Lower lobe of right lung (tissue), 2 donors: ENCODE measurements around the gene VPS37C. TPM values are rescaled to one million over a fixed set of nuclear protein-coding genes. Genes with fewer than 3 reads are reported as not detected.
A peak's percentile ranks its signal among the peaks of the same experiment; 100 is the strongest.

ENCODE experiments used
- ATAC-seq, 2 donors: fragments of 200-7000 bp; cut with Tn5 transposase; one replicate each; pipeline ENCODE4 v1.9.1; 2020 to 2022; ENCODE audit warnings: mild to moderate bottlenecking in 2 of 2, moderate library complexity in 2 of 2
- DNase-seq: peaks from one replicate; pipeline ENCODE4 v3.0.0-alpha.2; 2020
- H3K27ac ChIP-seq: fragments of 200-600 bp; one replicate; pipeline ENCODE4 v1.8.0; 2022
- H3K27me3 ChIP-seq: fragments of 200-600 bp; one replicate; pipeline ENCODE4 v1.8.0; 2022; ENCODE audit warnings: low read depth
- H3K36me3 ChIP-seq: fragments of 200-600 bp; one replicate; pipeline ENCODE4 v1.8.0; 2022; ENCODE audit warnings: mild to moderate bottlenecking
- H3K4me1 ChIP-seq: fragments of 200-600 bp; one replicate; pipeline ENCODE4 v1.8.0; 2022
- H3K4me3 ChIP-seq: fragments of 200-600 bp; one replicate; pipeline ENCODE4 v1.8.0; 2022; ENCODE audit warnings: mild to moderate bottlenecking
- H3K9me3 ChIP-seq: fragments of 200-600 bp; one replicate; pipeline ENCODE4 v1.8.0; 2022
- intact Hi-C: fragments of 100-400 bp; cut with DNase I; formaldehyde crosslinking; loops from one replicate; pipeline ENCODE4 v1.11.0; 2022
- total RNA-seq: library from RNA; stranded (reverse); fragmentation: NEBNext Ultra II Directional; extraction: Animal tissue kit (Norgen Biotek cat#: 25700); gene quantifications from one replicate; pipeline ENCODE4 v1.2.1, GENCODE V29; 2021
- TF ChIP-seq, protein P1 (sequence below): fragments of 200-600 bp; IDR thresholded peaks from one replicate; pipeline ENCODE4 v1.8.0; 2022; ENCODE audit warnings: antibody characterized with exemption, mild to moderate bottlenecking
- donor health status: DM: no; HTN: yes; CAD: no; lungs with severe emphysema.

Gene VPS37C
- total RNA-seq, 1 donor from 2014 or later = 39.7 TPM

GRCh38 chr11:61162092-61162941, 1.1 kb upstream of the VPS37C start:
- Histone ChIP-seq H3K4me3 (peak overlapping the region; percentile 61), H3K4me1 (peaks cover 34% of the 10 kb centered on the region)
- intact Hi-C loops = no loop called here

GRCh38 chr11:61160487-61161189, 588 bp downstream of the VPS37C start:
- no peaks in the 10 kb centered on the region for H3K27me3 ChIP-seq
- intact Hi-C loops = no loop called here
- TF ChIP-seq, protein P1, sequence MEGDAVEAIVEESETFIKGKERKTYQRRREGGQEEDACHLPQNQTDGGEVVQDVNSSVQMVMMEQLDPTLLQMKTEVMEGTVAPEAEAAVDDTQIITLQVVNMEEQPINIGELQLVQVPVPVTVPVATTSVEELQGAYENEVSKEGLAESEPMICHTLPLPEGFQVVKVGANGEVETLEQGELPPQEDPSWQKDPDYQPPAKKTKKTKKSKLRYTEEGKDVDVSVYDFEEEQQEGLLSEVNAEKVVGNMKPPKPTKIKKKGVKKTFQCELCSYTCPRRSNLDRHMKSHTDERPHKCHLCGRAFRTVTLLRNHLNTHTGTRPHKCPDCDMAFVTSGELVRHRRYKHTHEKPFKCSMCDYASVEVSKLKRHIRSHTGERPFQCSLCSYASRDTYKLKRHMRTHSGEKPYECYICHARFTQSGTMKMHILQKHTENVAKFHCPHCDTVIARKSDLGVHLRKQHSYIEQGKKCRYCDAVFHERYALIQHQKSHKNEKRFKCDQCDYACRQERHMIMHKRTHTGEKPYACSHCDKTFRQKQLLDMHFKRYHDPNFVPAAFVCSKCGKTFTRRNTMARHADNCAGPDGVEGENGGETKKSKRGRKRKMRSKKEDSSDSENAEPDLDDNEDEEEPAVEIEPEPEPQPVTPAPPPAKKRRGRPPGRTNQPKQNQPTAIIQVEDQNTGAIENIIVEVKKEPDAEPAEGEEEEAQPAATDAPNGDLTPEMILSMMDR = no peak
- peaks cover 3% of the 10 kb centered on the region for H3K36me3 ChIP-seq
- H3K4me1 ChIP-seq = peaks cover 34% of the 10 kb centered on the region
- peak overlapping the region; percentile 61 for H3K4me3 ChIP-seq
- H3K27ac ChIP-seq = peak overlapping the region; percentile 98
- ATAC-seq (no peak), DNase-seq (no peak)
- H3K9me3 ChIP-seq = no peaks in the 10 kb centered on the region

More at GRCh38 chr11:61162092-61162941, 1.1 kb upstream of the VPS37C start:
- H3K27ac ChIP-seq = peak overlapping the region; percentile 98
- H3K9me3 ChIP-seq = no peaks in the 10 kb centered on the region
- TF ChIP-seq, protein P1 = no peak
- ATAC-seq (peak in 1 of 2 donors; percentile 1), DNase-seq (no peak)
- H3K27me3 ChIP-seq = no peaks in the 10 kb centered on the region
- H3K36me3 ChIP-seq = peaks cover 3% of the 10 kb centered on the region

- H3K4me3 ChIP-seq = no peak overlapping the region
- H3K27ac ChIP-seq = peak overlapping the region; percentile 15
- H3K9me3 ChIP-seq = no peaks in the 10 kb centered on the region
- ATAC-seq (no peak), DNase-seq (no peak)
- no peaks in the 10 kb centered on the region for H3K27me3 ChIP-seq
- intact Hi-C loops = no loop called here
- peaks cover 3% of the 10 kb centered on the region for H3K36me3 ChIP-seq
- H3K4me1 ChIP-seq = peaks cover 37% of the 10 kb centered on the region
- TF ChIP-seq, protein P1 = no peak
Measured at GRCh38 chr11:61158691-61159381, 2.4 kb downstream of the VPS37C start.

- Histone ChIP-seq H3K9me3 (no peaks in the 10 kb centered on the region), H3K36me3 (peaks cover 3% of the 10 kb centered on the region), H3K27me3 (no peaks in the 10 kb centered on the region), H3K27ac (no peak overlapping the region), H3K4me3 (no peak overlapping the region), H3K4me1 (peaks cover 48% of the 10 kb centered on the region)
- ATAC-seq (no peak), DNase-seq (no peak)
- intact Hi-C loops = no loop called here
- TF ChIP-seq, protein P1 = no peak
Measured at GRCh38 chr11:61157743-61158142, 3.5 kb downstream of the VPS37C start.

- Histone ChIP-seq H3K4me1 (peaks cover 59% of the 10 kb centered on the region), H3K27ac (no peak overlapping the region)
Measured at GRCh38 chr11:61155741-61156140, 5.5 kb downstream of the VPS37C start.

More at GRCh38 chr11:61155741-61156140, 5.5 kb downstream of the VPS37C start:
- H3K9me3 ChIP-seq = no peaks in the 10 kb centered on the region
- ATAC-seq = no peak
- H3K36me3 ChIP-seq = peaks cover 3% of the 10 kb centered on the region
- intact Hi-C loops = no loop called here
- TF ChIP-seq, protein P1 = no peak
- H3K4me3 ChIP-seq = no peak overlapping the region
- DNase-seq = no peak
- H3K27me3 ChIP-seq = no peaks in the 10 kb centered on the region
